GM23338 (cell line): ENCODE measurements around the gene DOK7.

Experiments
- ETS1 ChIP-seq: IDR thresholded peaks from 2 replicates; pipeline ENCODE4 v1.6.1; 2016; ENCODE audit warnings: antibody characterized with exemption
- EZH2 ChIP-seq: fragments of 200-600 bp; sonication (generic); IDR thresholded peaks from one replicate; pipeline ENCODE4 v1.8.0; 2017; ENCODE audit warnings: antibody characterized with exemption, mild to moderate bottlenecking, low read depth; ENCODE audit not compliant: unreplicated experiment
- JUNB ChIP-seq: IDR thresholded peaks from one replicate; pipeline ENCODE4 v1.6.1; 2016; ENCODE audit warnings: antibody characterized with exemption; ENCODE audit not compliant: unreplicated experiment
- NANOG ChIP-seq: IDR thresholded peaks from 2 replicates; pipeline ENCODE4 v1.6.1; 2016; ENCODE audit warnings: antibody characterized with exemption, borderline replicate concordance
- POLR2AphosphoS5 ChIP-seq: IDR thresholded peaks from 2 replicates; pipeline ENCODE4 v1.6.1; 2016; ENCODE audit warnings: antibody characterized with exemption, low read depth
- ZNF114 ChIP-seq: fragments of 250-450 bp; sonication (Bioruptor Pico); IDR thresholded peaks from 2 replicates; pipeline ENCODE4 v1.5.0; 2020; ENCODE audit warnings: mild to moderate bottlenecking, moderate library complexity
- ZNF331 ChIP-seq: fragments of 250-450 bp; sonication (Bioruptor Pico); IDR thresholded peaks from 2 replicates; pipeline ENCODE4 v1.5.0; 2020; ENCODE audit warnings: low read depth, mild to moderate bottlenecking, moderate library complexity
- TF ChIP-seq, protein P1 (sequence below), 2 experiments: fragments of 200-600 bp in 1 of 2; sonication (generic) in 1 of 2; conservative IDR thresholded peaks; 2 replicates each; pipeline versions ENCODE4 v1.5.1 to v1.6.1; 2016 to 2017; ENCODE audit warnings: antibody characterized with exemption in 2 of 2, low read depth in 2 of 2, mild to moderate bottlenecking in 2 of 2, moderate library complexity in 1 of 2

DNA sequence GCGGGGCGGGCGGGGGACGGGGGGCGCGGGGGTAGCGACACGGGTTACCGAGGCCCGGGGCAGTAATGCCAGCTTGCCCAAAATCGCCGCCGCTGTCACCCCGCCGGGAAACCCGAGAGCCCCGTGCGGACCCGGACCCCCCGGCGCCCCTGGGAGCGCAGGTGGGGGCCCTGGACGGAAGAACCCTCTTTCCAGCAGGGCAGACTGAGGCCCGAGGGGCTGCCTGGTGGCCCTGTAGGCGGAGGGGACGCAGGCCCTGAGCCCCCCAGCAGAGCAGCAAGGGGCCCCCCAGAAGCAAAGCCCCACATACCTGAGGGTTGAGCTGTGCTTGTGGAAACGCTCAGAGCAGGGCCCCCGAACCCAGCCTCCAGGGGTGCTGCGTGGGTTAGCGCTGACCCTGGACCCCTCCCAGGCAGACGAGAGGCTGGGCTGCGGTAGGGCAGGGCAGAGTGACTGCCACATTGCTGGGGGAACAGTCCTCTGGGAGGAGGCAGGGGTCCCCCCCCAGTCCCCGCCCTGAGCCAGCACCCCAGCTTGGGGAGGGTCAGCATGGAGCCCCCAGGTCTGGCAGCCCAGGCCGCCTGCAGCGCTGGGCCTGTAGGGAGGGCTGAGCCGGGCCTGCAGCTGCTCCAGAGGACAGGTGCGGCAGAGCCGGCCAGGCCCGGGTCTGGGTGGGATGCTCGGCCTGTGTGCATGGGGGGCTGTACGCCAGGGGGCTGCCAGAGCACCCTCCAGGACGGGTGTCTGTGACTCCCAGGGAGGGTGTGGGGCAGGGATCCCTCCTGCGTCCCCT, 646 bp downstream of the DOK7 start:
- TF ChIP-seq, protein P1, sequence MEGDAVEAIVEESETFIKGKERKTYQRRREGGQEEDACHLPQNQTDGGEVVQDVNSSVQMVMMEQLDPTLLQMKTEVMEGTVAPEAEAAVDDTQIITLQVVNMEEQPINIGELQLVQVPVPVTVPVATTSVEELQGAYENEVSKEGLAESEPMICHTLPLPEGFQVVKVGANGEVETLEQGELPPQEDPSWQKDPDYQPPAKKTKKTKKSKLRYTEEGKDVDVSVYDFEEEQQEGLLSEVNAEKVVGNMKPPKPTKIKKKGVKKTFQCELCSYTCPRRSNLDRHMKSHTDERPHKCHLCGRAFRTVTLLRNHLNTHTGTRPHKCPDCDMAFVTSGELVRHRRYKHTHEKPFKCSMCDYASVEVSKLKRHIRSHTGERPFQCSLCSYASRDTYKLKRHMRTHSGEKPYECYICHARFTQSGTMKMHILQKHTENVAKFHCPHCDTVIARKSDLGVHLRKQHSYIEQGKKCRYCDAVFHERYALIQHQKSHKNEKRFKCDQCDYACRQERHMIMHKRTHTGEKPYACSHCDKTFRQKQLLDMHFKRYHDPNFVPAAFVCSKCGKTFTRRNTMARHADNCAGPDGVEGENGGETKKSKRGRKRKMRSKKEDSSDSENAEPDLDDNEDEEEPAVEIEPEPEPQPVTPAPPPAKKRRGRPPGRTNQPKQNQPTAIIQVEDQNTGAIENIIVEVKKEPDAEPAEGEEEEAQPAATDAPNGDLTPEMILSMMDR (conservative IDR thresholded peaks at IDR 0.05; ENCODE audit: low read depth in 2 of 2), result no peak
- TF ChIP-seq ETS1 (no peak), ZNF114 (CRISPR knock-in tag) (no peak), POLR2AphosphoS5 (no peak), EZH2 (no peak), ZNF331 (no peak), NANOG (no peak), JUNB (no peak)
